ENCODE data around the gene GUCY2D. TPM values are rescaled to one million over a fixed set of nuclear protein-coding genes. Genes with fewer than 3 reads are reported as not detected.

Gene GUCY2D
- total and polyA plus RNA-seq, 8 donors: 0.25 TPM; not detected in 7

DNA sequence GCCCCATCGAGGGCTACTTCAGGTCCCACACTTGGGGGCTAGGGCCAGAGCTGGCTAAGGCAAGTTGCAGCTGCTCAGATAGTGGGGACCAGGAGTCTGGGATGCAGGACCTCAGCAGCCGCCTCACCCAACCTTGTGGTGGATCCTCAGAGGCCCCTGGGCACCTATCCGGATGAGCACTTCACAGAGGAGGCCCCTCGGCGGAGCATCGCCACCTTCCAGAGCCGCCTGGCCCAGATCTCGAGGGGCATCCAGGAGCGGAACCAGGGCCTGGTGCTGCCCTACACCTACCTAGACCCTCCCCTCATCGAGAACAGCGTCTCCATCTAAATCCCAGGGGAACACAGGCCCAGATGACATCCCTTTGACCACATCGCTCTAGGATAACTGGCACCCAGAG lies 45.8 kb downstream of the GUCY2D start:
- H3K4me3 ChIP-seq: no peak overlapping the region
- peaks cover 0 to 28% (median 0%) of the 10 kb centered on the region in 3 donors for H3K27me3 ChIP-seq
- intact Hi-C loops (cut with DNase I; ENCODE audit: low total_unique reads): no loop called here
- TF ChIP-seq EP300 (IDR thresholded peaks at IDR 0.05) (no peak), POLR2AphosphoS5 (IDR thresholded peaks at IDR 0.05) (no peak), POLR2A (IDR thresholded peaks at IDR 0.05) (no peak)
- TF ChIP-seq, protein P1, sequence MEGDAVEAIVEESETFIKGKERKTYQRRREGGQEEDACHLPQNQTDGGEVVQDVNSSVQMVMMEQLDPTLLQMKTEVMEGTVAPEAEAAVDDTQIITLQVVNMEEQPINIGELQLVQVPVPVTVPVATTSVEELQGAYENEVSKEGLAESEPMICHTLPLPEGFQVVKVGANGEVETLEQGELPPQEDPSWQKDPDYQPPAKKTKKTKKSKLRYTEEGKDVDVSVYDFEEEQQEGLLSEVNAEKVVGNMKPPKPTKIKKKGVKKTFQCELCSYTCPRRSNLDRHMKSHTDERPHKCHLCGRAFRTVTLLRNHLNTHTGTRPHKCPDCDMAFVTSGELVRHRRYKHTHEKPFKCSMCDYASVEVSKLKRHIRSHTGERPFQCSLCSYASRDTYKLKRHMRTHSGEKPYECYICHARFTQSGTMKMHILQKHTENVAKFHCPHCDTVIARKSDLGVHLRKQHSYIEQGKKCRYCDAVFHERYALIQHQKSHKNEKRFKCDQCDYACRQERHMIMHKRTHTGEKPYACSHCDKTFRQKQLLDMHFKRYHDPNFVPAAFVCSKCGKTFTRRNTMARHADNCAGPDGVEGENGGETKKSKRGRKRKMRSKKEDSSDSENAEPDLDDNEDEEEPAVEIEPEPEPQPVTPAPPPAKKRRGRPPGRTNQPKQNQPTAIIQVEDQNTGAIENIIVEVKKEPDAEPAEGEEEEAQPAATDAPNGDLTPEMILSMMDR (IDR thresholded peaks at IDR 0.05): no peak
- no peaks in the 10 kb centered on the region for H3K36me3 ChIP-seq
- WGBS, 5 donors: 93 to 96% (median 93%) methylated on average over 10 to 12 of the region's 12 CpGs
- no peak overlapping the region for H3K27ac ChIP-seq
- no peak for DNase-seq
- no peaks in the 10 kb centered on the region for H3K9me3 ChIP-seq
- H3K4me1 ChIP-seq: no peaks in the 10 kb centered on the region

DNA sequence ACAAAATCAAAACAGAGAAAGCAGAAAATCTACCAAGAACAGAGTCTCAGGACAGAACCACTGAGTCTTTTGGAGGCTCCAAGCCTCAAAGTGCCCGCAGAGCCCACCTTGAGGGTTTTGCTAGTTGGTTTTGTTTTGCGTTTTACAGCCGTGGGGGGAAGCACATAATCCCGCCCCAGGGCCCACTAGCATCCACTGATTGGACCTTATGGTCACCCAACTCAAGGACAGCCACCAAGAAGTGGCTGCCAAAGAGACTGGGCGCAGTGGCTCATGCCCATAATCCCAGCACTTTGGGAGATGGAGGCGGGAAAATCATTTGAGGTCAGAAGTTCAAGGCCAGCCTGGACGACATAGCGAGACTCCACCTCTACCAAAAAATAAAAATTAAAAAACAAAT lies 46.3 kb downstream of the GUCY2D start:
- intact Hi-C loops (cut with DNase I; ENCODE audit: low total_unique reads): no loop called here
- Histone ChIP-seq H3K4me3 (no peak overlapping the region), H3K27me3 (peaks cover 0 to 28% (median 0%) of the 10 kb centered on the region in 3 donors), H3K36me3 (no peaks in the 10 kb centered on the region), H3K4me1 (no peaks in the 10 kb centered on the region), H3K9me3 (no peaks in the 10 kb centered on the region), H3K27ac (no peak overlapping the region)
- DNase-seq: no peak
- TF ChIP-seq POLR2AphosphoS5 (IDR thresholded peaks at IDR 0.05): no peak
- WGBS, 5 donors: 89 to 95% (median 91%) methylated on average over 8 of the region's 8 CpGs

DNA sequence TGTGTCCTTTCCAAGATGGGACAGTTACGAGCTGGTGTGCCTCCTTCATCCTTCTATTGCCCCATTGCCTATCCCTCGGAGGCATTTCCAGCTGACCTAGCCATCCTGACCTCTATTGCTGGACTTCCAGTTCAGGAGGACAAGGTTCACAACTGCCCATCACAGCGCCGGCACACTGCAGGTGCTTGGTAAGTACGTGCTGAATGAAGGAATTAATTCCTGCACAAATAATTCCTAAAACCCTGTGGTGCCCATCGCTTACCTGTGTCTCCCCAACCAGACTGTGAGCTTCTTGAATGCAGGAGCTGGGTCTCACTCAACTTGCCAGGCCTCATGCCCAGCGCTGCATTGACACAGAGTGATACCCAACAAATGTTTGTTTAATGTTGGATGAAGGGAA lies 49.4 kb downstream of the GUCY2D start:
- Histone ChIP-seq H3K27me3 (peaks cover 0 to 16% (median 0%) of the 10 kb centered on the region in 3 donors), H3K4me3 (no peak overlapping the region), H3K4me1 (peaks cover 10 to 21% (median 17%) of the 10 kb centered on the region in 4 donors), H3K27ac (no peak overlapping the region), H3K36me3 (no peaks in the 10 kb centered on the region), H3K9me3 (no peaks in the 10 kb centered on the region)
- no peak for DNase-seq
- intact Hi-C loops (cut with DNase I; ENCODE audit: low total_unique reads): no loop called here
- WGBS, 5 donors: 77 to 87% (median 86%) methylated on average over 7 of the region's 7 CpGs
- no peak for TF ChIP-seq POLR2A (IDR thresholded peaks at IDR 0.05)
- TF ChIP-seq, protein P1 (IDR thresholded peaks at IDR 0.05): no peak
- TF ChIP-seq EP300 (IDR thresholded peaks at IDR 0.05): no peak
- TF ChIP-seq POLR2AphosphoS5 (IDR thresholded peaks at IDR 0.05): no peak

DNA sequence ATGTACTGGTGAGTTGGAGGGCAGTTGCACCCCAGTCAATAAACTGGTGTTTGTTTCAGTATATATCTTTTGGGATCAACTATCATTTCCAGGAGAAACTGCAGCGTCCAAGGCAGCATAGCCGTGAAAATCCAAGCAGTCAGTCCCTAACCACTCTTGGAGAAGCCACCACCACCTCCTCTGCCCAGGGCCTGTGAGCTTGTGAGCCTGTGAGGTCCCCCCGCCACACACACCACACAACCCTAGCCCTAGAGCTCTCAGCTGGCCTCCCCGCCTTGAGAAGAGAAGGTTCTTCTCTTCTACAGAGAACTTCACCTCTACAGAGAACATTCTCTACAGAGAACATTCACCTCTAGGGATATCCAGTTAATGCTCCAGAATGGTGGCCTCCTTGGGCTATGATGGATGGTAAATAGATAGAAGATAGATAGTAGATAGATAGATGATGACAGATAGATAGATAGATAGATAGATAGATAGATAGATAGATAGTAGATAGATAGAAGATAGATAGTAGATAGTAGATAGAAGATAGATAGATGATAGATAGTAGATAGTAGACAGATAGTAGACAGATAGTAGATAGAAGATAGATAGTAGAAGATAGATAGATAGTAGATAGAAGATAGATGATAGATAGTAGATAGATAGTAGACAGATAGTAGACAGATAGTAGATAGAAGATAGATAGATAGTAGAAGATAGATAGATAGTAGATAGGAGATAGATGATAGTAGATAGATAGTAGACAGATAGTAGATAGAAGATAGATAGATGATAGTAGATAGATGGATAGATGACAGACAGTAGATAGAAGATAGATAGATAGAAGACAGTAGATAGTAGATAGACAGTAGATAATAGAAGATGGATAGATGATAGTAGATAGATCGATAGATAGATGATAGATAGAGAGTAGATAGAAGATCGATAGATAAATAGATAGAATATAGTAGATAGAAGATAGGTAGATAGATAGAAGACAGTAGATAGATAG lies 50.1 kb downstream of the GUCY2D start:
- intact Hi-C loops (cut with DNase I; ENCODE audit: low total_unique reads): no loop called here
- WGBS, 5 donors: 86 to 95% (median 91%) methylated on average over 6 of the region's 6 CpGs
- DNase-seq: peak in 1 of 2 donors; percentile 3
- Histone ChIP-seq H3K27me3 (peaks cover 0 to 18% (median 0%) of the 10 kb centered on the region in 3 donors), H3K4me3 (no peak overlapping the region), H3K27ac (no peak overlapping the region), H3K36me3 (no peaks in the 10 kb centered on the region), H3K4me1 (peaks cover 18 to 28% (median 22%) of the 10 kb centered on the region in 4 donors), H3K9me3 (no peaks in the 10 kb centered on the region)
- TF ChIP-seq POLR2AphosphoS5 (IDR thresholded peaks at IDR 0.05) (no peak), EP300 (IDR thresholded peaks at IDR 0.05) (no peak), POLR2A (IDR thresholded peaks at IDR 0.05) (no peak)
- TF ChIP-seq, protein P1 (IDR thresholded peaks at IDR 0.05): no peak

All from stomach (tissue), 9 donors.